HG03060 (cell line): Measurements from ENCODE around the gene RYK.

Experiments used
- ATAC-seq: cut with Tn5 transposase; IDR thresholded peaks from one replicate; pipeline ENCODE4 v1.9.1; 2021; ENCODE audit warnings: low read depth, moderate number of reproducible peaks; ENCODE audit not compliant: unreplicated experiment

RYK gene

GRCh38 chr3:134258761-134259347, 8.2 kb upstream of the RYK start:
- ATAC-seq, result no peak

GRCh38 chr3:134255404-134255803, 4.7 kb upstream of the RYK start:
- no peak for ATAC-seq

GRCh38 chr3:134253475-134254226, 3.0 kb upstream of the RYK start:
- no peak for ATAC-seq

- no peak for ATAC-seq
Observed at GRCh38 chr3:134252766-134253165, 2.1 kb upstream of the RYK start.

GRCh38 chr3:134251731-134252391, 1.2 kb upstream of the RYK start:
- no peak for ATAC-seq

GRCh38 chr3:134249935-134250716, 533 bp downstream of the RYK start:
- peak; percentile 15 for ATAC-seq

GRCh38 chr3:134249296-134249841, 1.3 kb downstream of the RYK start:
- ATAC-seq, result no peak

GRCh38 chr3:134244921-134245320, 5.7 kb downstream of the RYK start:
- no peak for ATAC-seq

GRCh38 chr3:134242649-134243617, 7.7 kb downstream of the RYK start:
- no peak for ATAC-seq

- ATAC-seq, result no peak
Observed at GRCh38 chr3:134239538-134239937, 11.1 kb downstream of the RYK start.

- ATAC-seq, result no peak
Observed at GRCh38 chr3:134237454-134238145, 13.1 kb downstream of the RYK start.

- no peak for ATAC-seq
Observed at GRCh38 chr3:134236505-134237170, 14.0 kb downstream of the RYK start.

- ATAC-seq, result no peak
Observed at GRCh38 chr3:134235577-134236076, 15.0 kb downstream of the RYK start.

- no peak for ATAC-seq
Observed at GRCh38 chr3:134232951-134233350, 17.7 kb downstream of the RYK start.

- no peak for ATAC-seq
Observed at GRCh38 chr3:134232151-134232550, 18.5 kb downstream of the RYK start.

- ATAC-seq, result no peak
Observed at GRCh38 chr3:134231131-134231530, 19.5 kb downstream of the RYK start.

- ATAC-seq, result no peak
Observed at GRCh38 chr3:134229038-134229437, 21.6 kb downstream of the RYK start.

- ATAC-seq, result no peak
Observed at GRCh38 chr3:134228479-134228878, 22.2 kb downstream of the RYK start.
